NT2/D1 (cell line): ENCODE data around the gene CABP2.

ENCODE experiments used
- DNase-seq: peaks from one replicate; pipeline ENCODE4 v3.0.0-alpha.2; 2011; ENCODE audit warnings: low read depth, low spot score
- H3K27me3 ChIP-seq: 2 replicates; pipeline ENCODE4 v1.6.0; 2011; ENCODE audit warnings: mild to moderate bottlenecking; ENCODE audit not compliant: insufficient read length, insufficient read depth
- H3K36me3 ChIP-seq: 2 replicates; pipeline ENCODE4 v1.6.1; 2011; ENCODE audit warnings: mild to moderate bottlenecking, low read length, mixed read lengths; ENCODE audit not compliant: insufficient read depth, insufficient read length
- H3K4me1 ChIP-seq: 2 replicates; pipeline ENCODE4 v1.5.1; 2011; ENCODE audit not compliant: insufficient read depth, insufficient read length
- H3K4me3 ChIP-seq: 2 replicates; pipeline ENCODE4 v1.5.1; 2011; ENCODE audit warnings: low read depth; ENCODE audit not compliant: insufficient read length
- H3K9ac ChIP-seq: 2 replicates; pipeline ENCODE4 v1.6.0; 2011; ENCODE audit warnings: low read depth; ENCODE audit not compliant: insufficient read length
- H3K9me3 ChIP-seq: 2 replicates; pipeline ENCODE4 v1.5.1; 2011; ENCODE audit warnings: mild to moderate bottlenecking, low read length; ENCODE audit not compliant: insufficient read depth
- SUZ12 ChIP-seq: IDR thresholded peaks from 2 replicates; pipeline ENCODE4 v1.6.1; 2011; ENCODE audit not compliant: insufficient read length, insufficient read depth; ENCODE audit errors: extremely low read depth
- YY1 ChIP-seq: IDR thresholded peaks from 2 replicates; pipeline ENCODE4 v1.6.1; 2011; ENCODE audit not compliant: insufficient read length, insufficient read depth
- ZNF274 ChIP-seq: IDR thresholded peaks from 2 replicates; pipeline ENCODE4 v1.6.1; 2011; ENCODE audit warnings: mild to moderate bottlenecking, low read depth, low read length

The CABP2 gene

DNA sequence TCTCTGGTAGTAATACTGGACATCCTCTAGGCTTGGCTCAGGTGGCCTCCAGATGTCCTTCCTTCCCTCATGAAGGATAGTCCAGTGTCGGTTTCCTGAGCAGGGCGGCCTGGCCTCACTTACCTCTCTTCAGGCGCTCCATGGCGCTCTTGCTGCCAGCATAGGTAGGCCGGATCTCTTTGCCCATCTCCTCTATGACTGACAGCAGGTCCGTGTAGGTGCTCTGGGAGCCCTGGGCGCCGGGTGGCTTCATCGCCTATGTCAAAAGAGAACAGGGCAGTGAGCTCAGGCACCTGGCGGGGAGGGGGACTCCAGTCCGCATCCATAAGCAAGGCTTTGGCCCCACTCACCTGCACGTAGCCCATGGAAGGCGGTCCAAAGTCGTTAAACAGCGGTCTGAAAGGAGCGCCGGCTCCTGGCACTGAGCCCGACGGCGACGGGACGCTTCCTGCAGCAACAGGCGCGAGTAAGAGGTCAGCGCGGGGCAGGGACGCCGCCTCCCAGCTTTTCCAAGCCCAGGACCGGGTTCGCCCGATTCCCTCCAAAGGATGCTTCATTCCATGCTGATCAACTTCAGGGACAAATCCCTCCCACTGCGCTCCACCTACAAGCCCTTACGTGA is 15.9 kb downstream of the CABP2 start:
- no peaks in the 10 kb centered on the region for H3K9me3 ChIP-seq
- peaks cover 12% of the 10 kb centered on the region for H3K27me3 ChIP-seq
- peak; percentile 49 for DNase-seq
- peaks cover 22% of the 10 kb centered on the region for H3K36me3 ChIP-seq
- H3K4me3 ChIP-seq: peak overlapping the region; percentile 97
- TF ChIP-seq ZNF274: no peak
- no peak for TF ChIP-seq SUZ12
- TF ChIP-seq YY1: no peak
- peaks cover 30% of the 10 kb centered on the region for H3K4me1 ChIP-seq
- H3K9ac ChIP-seq: peak overlapping the region; percentile 79

DNA sequence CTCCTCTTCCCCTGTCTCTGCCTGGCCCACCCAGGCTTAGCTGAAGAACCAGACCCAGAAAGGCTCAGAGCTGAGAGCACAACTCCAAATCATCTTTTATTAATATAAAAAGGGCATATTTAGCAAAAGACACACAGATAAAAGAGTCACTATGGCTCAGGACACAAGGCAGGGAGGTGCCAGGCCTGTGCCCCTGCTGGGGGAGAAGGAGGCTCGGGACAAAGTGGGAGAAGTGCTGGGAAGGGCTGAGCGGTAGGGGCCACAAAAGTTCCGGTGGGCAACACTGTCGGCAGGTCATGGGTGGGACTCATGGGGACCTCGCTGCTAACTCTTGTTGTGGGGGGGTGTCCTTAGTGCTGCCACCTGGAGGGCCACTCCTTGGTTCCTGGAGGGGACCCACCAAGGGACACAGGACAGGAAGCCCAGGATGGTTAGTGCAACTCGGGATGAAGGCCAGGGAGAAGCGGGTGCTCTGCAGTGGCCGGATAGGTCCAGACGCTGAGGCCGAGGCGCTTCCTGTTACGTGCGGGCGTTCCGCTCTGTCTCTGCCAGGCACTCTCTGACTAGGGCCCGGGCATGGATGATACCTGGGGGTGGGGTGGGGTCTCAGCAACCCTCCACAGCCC is 16.7 kb downstream of the CABP2 start:
- DNase-seq: no peak
- Histone ChIP-seq H3K4me3 (no peak overlapping the region), H3K4me1 (peaks cover 34% of the 10 kb centered on the region), H3K9me3 (no peaks in the 10 kb centered on the region), H3K9ac (peak overlapping the region; percentile 79), H3K36me3 (peaks cover 30% of the 10 kb centered on the region), H3K27me3 (peaks cover 12% of the 10 kb centered on the region)
- TF ChIP-seq SUZ12: no peak
- no peak for TF ChIP-seq ZNF274
- TF ChIP-seq YY1: no peak

DNA sequence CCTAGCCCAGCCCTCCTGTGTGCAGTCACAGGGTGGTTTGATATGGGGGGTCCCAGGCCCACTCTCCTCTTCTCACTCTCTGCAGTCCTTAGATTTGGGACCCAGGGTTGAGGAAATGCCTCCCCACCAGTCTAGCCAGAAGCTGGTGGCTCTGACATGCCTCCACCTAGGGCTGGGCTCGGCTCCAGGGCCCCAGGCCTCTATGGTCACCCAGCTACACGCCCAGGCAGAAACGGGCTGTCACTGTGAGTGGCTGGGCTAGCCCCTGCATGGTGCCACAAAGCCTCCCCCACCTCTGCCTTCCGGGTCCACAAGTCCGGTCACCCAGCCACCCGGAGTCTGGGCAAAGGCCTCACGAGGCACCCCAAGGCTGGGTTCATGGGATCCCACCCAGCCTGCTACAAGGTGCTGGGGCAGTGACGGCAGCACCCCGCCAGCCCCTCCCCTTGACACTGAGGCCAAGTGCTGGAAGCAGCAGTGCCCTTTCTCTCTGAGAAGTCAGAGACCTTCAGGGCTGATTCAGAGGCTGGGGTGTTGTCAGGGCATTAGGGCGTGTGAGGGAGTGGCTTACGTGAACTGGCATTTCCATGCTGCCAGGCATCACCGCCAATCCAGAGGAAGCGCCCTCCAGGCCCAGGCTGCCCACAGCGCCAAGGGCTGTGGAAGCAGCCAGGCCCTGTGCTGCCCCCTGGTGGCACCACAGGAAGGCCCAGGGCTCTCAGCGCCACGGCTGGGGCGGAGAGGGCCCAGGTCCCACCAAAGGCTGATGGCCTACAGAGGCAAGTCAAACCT is 17.4 kb downstream of the CABP2 start:
- peaks cover 34% of the 10 kb centered on the region for H3K4me1 ChIP-seq
- DNase-seq: peak; percentile 79

DNA sequence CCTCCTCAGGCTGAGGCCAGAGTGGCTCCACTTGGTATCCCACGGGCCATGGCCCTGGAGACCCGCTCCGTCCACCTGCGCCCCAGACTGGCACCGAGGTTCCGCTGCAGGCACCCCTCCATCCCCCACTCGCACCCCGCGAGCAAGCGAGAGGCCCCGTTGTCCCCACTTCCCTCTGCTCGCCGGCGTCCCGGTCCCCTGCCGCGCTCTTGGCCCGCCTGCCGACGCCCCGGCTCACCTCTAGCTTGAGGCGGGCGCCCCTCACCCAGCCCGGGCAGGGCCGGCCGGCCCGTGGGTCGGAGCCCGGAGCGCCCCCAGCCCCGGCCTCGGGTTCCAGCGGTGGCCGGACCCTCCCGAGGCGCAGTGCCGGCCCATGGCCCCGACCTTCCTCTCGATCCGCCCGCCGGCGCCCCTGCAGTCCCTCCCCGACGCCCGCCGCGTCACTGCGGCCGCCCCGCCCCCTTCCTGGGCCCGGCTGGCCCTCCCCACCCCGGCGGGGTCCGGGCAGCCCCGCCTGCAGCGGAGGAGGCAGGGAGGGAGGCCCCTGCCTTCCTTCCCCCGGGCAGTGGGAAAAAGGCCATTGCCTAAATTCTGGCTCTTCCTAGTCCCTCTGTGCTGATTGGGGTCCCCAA is 18.2 kb downstream of the CABP2 start, which contains the start of gene PITPNM1:
Gene PITPNM1 (minus strand): TSS at position 414 of the 632 bp plus-strand sequence. CDS start 1,183 bp downstream, outside the sequence.
- peak within 1 kb of the TSS; percentile 98 for H3K4me3 ChIP-seq
- peaks cover 45% of the 10 kb centered on the region for H3K36me3 ChIP-seq
- peak within 1 kb of the TSS; percentile 97 for H3K9ac ChIP-seq
- peaks cover 8% of the 10 kb centered on the region for H3K27me3 ChIP-seq
- H3K9me3 ChIP-seq: no peaks in the 10 kb centered on the region
- TF ChIP-seq YY1: no peak
- no peak for TF ChIP-seq SUZ12
- no peak for TF ChIP-seq ZNF274
- H3K4me1 ChIP-seq: peaks cover 34% of the 10 kb centered on the region
- DNase-seq: peak; percentile 36

More for the DNA sequence above, 17.4 kb downstream of the CABP2 start:
- Histone ChIP-seq H3K36me3 (peaks cover 37% of the 10 kb centered on the region), H3K27me3 (peaks cover 8% of the 10 kb centered on the region), H3K9me3 (no peaks in the 10 kb centered on the region), H3K9ac (peak overlapping the region; percentile 74), H3K4me3 (peak overlapping the region; percentile 33)
- TF ChIP-seq ZNF274 (no peak), SUZ12 (no peak), YY1 (no peak)

DNA sequence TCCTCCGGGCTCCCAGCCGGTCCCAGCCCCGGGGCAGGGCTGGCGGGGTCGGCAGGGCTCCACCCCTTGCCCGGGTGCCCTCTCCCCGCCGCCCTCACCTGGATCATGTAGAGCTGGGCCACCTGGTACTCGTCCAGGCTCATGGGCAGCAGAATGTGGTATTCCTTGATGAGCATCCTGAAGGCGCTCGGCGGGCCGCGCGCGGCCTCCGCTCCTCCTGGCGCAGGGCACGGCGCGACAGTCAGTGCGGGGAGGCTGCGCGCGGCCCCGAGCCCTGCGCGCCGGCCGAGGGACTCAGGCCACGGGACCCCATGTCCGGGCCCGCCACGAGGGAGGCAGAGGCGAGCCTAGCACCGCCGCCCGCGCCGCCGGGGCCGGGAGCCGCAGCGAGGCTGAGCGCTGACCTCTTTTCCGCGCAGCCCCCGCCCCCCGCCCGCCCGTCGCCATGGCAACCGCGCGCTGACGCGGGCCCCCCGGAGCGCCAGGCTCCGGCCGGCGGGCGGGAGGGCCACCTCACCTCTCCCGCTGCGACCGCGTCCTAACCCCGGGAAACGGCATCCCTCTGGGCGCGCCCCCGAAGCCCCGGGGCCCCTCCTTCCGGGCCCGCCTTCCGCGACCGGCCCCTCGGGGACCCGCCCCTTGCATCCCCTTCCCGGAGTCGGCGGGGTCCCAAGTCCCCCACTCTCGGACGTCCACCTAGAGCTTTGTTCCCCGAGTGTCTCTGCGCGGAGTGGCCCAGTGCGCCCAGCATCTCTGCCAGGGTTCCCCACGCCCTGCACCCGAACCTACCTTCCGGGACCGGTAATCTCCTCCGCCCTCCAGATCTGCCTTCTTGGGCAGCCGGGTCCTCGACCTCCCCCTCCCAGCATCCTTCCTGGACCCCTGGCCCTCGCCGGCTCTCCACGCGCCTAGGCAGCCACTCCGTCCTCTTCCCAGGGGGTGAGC is 19.0 kb downstream of the CABP2 start:
- H3K4me1 ChIP-seq: peaks cover 34% of the 10 kb centered on the region
- TF ChIP-seq SUZ12 (no peak), ZNF274 (no peak), YY1 (no peak)
- peaks cover 8% of the 10 kb centered on the region for H3K27me3 ChIP-seq
- peaks cover 51% of the 10 kb centered on the region for H3K36me3 ChIP-seq
- H3K4me3 ChIP-seq: peak overlapping the region; percentile 98
- H3K9me3 ChIP-seq: no peaks in the 10 kb centered on the region
- no peak for DNase-seq
- peak overlapping the region; percentile 97 for H3K9ac ChIP-seq
